Hindlimb muscle (tissue), 1 donor: ENCODE data around the gene INA. TPM values are rescaled to one million over a fixed set of nuclear protein-coding genes. Genes with fewer than 3 reads are reported as not detected.
"Not testable (repeated sequence)": the region's sequence is repeated elsewhere in the genome, so short reads cannot be mapped to it uniquely, and the experiment has no call there.

Experiments
- DNase-seq: peaks from one replicate; pipeline ENCODE4 v3.0.0-alpha.2; 2013
- polyA plus RNA-seq: library from polyadenylated mRNA; unstranded; fragments of 120-200 nt; gene quantifications from one replicate; pipeline ENCODE4 v1.2.1, GENCODE V29; 2013; ENCODE audit not compliant: insufficient read length

Gene INA
- 0.22 TPM for polyA plus RNA-seq

- DNase-seq, result peak; percentile 23
Observed at GRCh38 chr10:103276896-103277712, at the start of gene INA. Gene INA (plus strand): TSS chr10:103277138. CDS start chr10:103277212, 74 bp downstream.

GRCh38 chr10:103227416-103227815, 49.5 kb upstream of the INA start:
- no peak for DNase-seq

- DNase-seq, result no peak
Observed at GRCh38 chr10:103231047-103231551, 45.8 kb upstream of the INA start.

DNA sequence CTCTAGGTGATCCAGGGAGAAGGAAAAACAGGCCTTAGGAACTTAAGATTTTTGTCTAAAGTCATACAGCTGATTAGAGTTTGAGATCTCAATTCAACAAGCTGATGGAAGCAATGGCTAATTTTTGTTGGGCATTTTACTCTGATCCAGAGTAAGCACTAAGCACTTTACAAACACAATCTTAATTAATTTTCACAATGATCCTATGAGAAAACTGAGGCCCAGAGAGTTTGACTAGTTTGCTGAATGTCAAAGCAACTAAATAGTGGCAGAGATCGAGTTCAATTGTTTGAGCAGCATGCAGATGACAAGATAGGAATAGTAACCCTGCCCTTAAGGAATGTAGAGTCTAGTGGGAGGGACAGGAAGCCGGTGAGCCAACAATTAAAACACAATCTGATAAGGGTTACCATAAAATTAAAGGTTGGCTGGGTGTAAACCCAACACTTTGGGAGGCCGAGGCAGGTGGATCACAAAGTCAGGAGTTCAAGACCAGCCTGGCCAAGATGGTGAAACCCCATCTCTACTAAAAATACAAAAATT, 44.7 kb upstream of the INA start:
- no peak for DNase-seq

DNA sequence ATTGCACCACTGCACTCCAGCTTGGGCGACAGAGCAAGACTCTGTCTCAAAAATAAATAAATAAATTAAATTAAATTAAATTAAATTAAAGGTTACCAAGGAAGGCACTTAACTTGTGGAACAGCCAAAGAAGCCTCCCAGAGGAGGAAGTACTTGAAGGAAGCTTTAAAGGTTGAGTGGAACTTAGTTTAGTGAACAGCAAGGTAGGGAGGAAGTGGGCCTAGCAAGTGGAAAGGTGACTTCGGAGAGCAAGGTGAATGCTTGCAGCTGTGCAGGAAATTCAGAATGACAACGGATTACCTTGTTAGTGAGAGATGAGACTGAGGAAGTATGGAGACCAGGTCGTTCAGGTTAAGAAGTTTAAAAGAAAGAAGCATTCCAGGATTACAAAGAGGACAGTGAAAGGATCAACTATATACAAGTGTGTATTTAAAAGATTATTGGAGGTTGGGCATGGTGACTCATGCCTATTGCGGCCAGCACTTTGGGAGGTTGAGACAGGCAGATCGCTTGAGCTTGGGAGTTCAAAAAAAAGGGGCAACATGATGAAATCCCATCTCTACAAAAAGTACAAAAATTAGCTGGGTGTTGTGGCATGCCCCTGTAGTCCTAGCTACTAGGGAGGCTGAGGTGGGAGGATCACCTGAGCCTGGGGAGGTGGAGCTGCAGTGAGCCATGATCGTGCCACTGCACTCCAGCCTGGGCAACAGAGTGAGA, 44.0 kb upstream of the INA start:
- DNase-seq, result no peak

DNA sequence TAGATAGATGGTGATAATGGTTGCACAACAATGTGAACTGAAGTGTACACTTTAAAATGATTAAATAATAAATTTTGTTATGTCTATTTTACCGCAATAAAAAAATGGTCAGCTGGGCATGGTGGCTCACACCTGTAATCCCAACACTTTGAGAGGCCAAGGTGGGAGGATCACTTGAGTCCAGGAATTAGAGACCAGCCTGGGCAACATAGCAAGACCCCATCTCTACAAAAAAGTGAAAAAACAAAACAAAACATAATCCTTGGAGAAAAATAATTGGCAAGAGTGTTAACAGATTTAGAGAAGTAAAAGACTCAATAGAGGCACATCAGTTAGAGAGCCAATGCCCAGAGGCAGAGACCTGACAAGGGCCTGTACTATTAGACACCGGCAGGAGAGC, 41.2 kb upstream of the INA start:
- no peak for DNase-seq

GRCh38 chr10:103238506-103239252, 38.3 kb upstream of the INA start:
- no peak for DNase-seq

GRCh38 chr10:103241262-103242011, 35.5 kb upstream of the INA start:
- no peak for DNase-seq

- DNase-seq, result peak; percentile 62
Observed at GRCh38 chr10:103244666-103245271, 32.2 kb upstream of the INA start.

DNA sequence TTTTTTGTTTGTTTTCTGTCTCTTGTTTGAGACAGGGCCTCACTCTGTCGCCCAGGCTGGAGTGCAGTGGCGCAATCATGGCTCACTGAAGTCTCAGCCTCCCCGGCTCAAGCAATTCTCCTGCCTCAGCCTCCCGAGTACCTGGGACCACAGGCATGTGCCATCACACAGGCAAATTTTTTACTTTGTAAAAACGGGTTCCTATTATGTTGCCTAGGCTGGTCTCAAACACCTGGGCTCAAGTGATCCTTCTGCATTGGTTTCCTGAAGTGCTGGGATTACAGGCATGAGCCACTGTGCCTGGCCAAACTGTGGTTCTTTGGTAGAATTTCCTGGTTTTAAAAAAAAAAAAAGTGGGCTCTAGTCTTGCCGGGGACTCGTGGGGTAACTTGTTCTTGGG, 31.4 kb upstream of the INA start, which contains the start of gene RPEL1:
Gene RPEL1, plus strand, starts transcription at position 301 of the 400 bp plus-strand sequence. CDS start 110 bp downstream, outside the sequence.
- not testable (repeated sequence) for DNase-seq

DNA sequence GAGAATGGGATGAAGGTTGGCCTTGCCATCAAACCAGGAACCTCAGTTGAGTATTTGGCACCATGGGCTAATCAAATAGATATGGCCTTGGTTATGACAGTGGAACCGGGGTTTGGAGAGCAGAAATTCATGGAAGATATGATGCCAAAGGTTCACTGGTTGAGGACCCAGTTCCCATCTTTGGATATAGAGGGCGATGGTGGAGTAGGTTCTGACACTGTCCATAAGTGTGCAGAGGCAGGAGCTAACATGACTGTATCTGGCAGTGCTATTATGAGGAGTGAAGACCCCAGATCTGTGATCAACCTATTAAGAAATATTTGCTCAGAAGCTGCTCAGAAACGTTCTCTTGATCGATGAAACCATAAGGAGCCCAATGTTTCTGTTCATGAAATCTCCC, 30.6 kb upstream of the INA start:
- DNase-seq, result no peak

- DNase-seq, result no peak
Observed at GRCh38 chr10:103254113-103254512, 22.8 kb upstream of the INA start.

DNA sequence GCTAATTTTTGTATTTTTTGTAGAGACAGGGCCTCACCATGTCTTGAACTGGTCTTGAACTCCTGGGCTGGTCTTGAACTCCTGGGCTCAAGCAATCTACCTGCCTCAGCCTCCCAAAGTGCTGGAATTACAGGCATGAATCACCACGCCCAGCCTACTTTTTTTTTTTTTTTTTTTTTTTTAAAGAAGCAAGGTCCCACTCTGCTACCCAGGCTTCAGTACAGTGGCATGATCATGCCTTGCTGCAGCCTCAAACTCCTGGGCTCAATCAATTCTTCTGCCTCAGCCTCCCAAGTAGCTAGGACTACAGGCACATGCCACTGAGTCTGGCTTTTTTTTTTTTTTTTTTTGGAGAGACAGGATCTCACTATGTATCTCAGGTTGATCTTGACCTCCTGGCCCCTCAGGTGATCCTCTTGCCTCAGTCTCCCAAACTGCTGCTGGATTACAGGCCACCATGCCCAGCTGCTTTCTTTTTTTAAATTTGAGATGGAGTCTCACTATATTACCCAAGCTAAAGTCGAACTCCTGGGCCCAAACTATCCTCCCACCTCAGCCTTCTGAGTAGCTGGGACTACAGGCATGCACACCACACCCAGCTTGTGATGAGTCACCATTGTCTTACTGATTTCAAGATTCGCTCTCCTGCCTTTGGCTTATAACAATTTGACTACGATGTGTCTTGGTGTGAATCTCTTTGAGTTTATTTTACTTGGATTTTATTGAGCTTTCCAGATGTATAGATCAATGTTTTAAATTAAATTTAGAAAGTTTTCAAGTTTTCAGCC, 22.2 kb upstream of the INA start:
- no peak for DNase-seq

DNA sequence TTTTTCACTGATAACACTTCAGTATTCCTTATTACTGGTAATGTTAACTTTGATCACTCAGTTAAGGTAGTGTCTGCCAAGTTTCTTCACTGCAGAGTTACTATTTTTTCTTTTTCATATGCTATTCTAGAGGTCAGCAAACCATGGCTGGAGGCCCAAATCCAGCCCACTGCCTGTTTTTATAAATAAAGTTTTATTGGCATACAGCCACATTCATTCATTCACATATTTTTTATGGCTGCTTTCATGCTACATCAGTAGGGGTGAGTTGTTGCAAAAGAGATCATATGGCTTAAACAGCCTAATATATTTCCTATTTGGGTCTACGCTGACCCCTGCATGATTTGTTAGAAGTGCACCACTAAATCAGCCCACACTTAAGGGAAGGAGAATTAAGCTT, 20.3 kb upstream of the INA start:
- DNase-seq, result no peak

DNA sequence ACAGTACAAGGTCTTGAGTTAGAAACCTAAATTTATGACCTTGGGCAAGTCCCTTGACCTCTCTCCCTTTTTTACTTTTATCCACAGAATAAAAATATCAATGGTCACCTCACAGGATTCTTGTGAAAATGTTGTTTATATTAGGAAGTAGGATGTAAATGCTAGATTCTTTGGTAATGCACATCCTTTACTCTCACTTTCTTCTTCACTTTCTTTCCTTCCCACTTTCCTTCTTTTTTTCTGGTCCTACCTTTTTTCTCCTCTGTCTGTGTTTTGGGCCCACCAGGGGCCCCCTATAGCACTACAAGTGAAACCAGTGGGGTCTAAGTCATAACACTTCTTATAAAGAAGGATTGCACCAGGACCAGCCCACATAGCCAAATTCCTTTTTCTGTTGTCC, 19.1 kb upstream of the INA start:
- DNase-seq, result no peak

DNA sequence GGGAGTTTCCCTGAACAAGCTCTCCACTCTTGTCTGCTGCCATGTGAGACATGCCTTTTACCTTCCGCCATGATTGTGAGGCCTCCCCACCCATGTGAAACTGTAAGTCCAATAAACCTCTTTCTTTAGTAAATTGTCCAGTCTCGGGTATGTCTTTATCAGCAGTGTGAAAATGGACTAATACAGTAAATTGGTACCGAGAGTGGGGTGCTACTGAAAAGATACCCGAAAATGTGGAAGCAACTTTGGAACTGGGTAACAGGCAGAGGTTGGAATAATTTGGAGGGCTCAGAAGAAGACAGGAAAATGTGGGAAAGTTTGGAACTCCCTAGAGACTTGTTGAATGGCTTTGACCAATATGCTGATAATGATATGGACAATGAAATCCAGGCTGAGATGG, 18.0 kb upstream of the INA start:
- DNase-seq, result not testable (repeated sequence)

DNA sequence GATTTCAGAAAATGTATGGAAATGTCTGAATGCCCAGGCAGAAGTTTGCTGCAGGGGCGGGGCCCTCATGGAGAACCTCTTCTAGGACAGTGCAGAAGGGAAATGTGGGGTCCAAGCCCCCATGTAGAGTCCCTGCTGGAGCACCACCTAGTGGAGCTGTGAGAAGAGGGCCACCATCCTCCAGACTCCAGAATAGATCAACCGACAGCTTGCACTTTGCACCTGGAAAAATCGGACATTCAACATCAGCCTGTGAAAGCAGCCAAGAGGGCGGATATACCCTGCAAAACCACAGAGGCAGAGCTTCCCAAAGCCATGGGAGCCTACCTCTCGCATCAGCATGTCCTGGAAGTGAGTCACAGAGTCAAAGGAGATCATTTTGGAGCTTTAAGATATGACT, 16.9 kb upstream of the INA start:
- no peak for DNase-seq

- DNase-seq, result no peak
Observed at GRCh38 chr10:103262229-103262628, 14.7 kb upstream of the INA start.

DNA sequence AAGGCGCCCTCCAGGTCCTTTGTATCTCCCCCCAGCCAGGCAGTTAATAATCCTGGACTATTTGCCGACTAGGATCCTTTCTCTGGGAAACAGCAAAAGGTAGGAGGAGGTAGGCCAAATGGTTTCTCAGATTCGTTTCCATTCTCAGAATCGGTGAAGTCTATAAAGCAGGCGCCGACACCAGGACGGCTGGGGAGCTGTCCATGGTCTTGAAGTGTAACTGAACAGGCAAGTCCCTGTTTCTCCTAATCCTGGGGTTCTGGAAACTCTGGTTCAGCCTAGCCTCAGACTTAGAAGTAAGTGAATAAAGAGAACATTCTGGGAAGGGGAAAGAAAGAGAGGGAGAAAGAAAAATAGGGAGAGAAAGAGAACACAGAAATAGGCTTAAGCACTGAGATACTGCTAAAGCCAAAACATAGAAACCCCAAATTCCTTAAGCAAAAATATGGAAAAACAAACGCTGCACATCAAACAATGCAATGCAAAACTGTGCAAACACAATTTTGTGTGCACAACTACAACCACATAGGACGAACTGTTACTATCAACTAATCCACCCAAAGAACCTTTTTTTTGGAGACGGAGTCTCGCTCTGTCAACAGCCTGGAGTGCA, 11.1 kb upstream of the INA start:
- DNase-seq, result peak; percentile 76

GRCh38 chr10:103273041-103273441, 3.9 kb upstream of the INA start:
- no peak for DNase-seq
